ENCODE data around the gene TMEM143. TPM values are rescaled to one million over a fixed set of nuclear protein-coding genes. Genes with fewer than 3 reads are reported as not detected.

Gene TMEM143
- total RNA-seq, 4 donors from 2014 or later: 6.7 to 21.0 (median 8.7) TPM

- no peak for DNase-seq (ENCODE audit: low spot score in 2 of 2)
- no peak for TF ChIP-seq POLR2A (IDR thresholded peaks at IDR 0.05)
- TF ChIP-seq, protein P1, sequence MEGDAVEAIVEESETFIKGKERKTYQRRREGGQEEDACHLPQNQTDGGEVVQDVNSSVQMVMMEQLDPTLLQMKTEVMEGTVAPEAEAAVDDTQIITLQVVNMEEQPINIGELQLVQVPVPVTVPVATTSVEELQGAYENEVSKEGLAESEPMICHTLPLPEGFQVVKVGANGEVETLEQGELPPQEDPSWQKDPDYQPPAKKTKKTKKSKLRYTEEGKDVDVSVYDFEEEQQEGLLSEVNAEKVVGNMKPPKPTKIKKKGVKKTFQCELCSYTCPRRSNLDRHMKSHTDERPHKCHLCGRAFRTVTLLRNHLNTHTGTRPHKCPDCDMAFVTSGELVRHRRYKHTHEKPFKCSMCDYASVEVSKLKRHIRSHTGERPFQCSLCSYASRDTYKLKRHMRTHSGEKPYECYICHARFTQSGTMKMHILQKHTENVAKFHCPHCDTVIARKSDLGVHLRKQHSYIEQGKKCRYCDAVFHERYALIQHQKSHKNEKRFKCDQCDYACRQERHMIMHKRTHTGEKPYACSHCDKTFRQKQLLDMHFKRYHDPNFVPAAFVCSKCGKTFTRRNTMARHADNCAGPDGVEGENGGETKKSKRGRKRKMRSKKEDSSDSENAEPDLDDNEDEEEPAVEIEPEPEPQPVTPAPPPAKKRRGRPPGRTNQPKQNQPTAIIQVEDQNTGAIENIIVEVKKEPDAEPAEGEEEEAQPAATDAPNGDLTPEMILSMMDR (IDR thresholded peaks at IDR 0.05): no peak
- H3K4me3 ChIP-seq (ENCODE audit: low read depth, poor library complexity, severe bottlenecking): no peak overlapping the region
- 75 to 79% methylated on average over 5 of the region's 5 CpGs for WGBS, 2 donors
- intact Hi-C loops (cut with DNase I; ENCODE audit: low total_unique reads): no loop called here
Measured at GRCh38 chr19:48367855-48368254, 4.1 kb upstream of the TMEM143 start.

GRCh38 chr19:48365602-48366001 is 1.9 kb upstream of the TMEM143 start:
- DNase-seq (ENCODE audit: low spot score in 2 of 2): no peak
- intact Hi-C loops (cut with DNase I; ENCODE audit: low total_unique reads): no loop called here
- TF ChIP-seq POLR2A (IDR thresholded peaks at IDR 0.05): no peak
- TF ChIP-seq, protein P1 (IDR thresholded peaks at IDR 0.05): no peak
- H3K4me3 ChIP-seq (ENCODE audit: low read depth, poor library complexity, severe bottlenecking): no peak overlapping the region
- WGBS, 2 donors: 92 to 97% methylated on average over 10 to 11 of the region's 11 CpGs

- no peak overlapping the region for H3K4me3 ChIP-seq (ENCODE audit: low read depth, poor library complexity, severe bottlenecking)
- intact Hi-C loops (cut with DNase I; ENCODE audit: low total_unique reads): no loop called here
- peak in 1 of 2 donors; percentile 85 for DNase-seq (ENCODE audit: low spot score in 2 of 2)
- TF ChIP-seq, protein P1 (IDR thresholded peaks at IDR 0.05): no peak
- no peak for TF ChIP-seq POLR2A (IDR thresholded peaks at IDR 0.05)
- 66 to 69% methylated on average over 10 of the region's 10 CpGs for WGBS, 2 donors
Measured at GRCh38 chr19:48364598-48365348, 1.0 kb upstream of the TMEM143 start.

- TF ChIP-seq, protein P1 (IDR thresholded peaks at IDR 0.05): no peak
- no peak for TF ChIP-seq POLR2A (IDR thresholded peaks at IDR 0.05)
- peak in 1 of 2 donors; percentile 90 for DNase-seq (ENCODE audit: low spot score in 2 of 2)
- intact Hi-C loops (cut with DNase I; ENCODE audit: low total_unique reads): no loop called here
- H3K4me3 ChIP-seq (ENCODE audit: low read depth, poor library complexity, severe bottlenecking): peak overlapping the region; percentile 47
- 2 to 5% methylated on average over 10 of the region's 10 CpGs for WGBS, 2 donors
Measured at GRCh38 chr19:48363500-48363809, 285 bp downstream of the TMEM143 start.

GRCh38 chr19:48362716-48363499 is 832 bp downstream of the TMEM143 start:
- peak overlapping the region; percentile 47 for H3K4me3 ChIP-seq (ENCODE audit: low read depth, poor library complexity, severe bottlenecking)
- WGBS, 2 donors: 5 to 6% methylated on average over 11 to 13 of the region's 26 CpGs
- peak; percentile 94 to 98 for DNase-seq (ENCODE audit: low spot score in 2 of 2)
- intact Hi-C loops (cut with DNase I; ENCODE audit: low total_unique reads): no loop called here
- TF ChIP-seq POLR2A (IDR thresholded peaks at IDR 0.05): no peak
- TF ChIP-seq, protein P1 (IDR thresholded peaks at IDR 0.05): no peak
